K562 (cell line): ENCODE results near the gene ARHGAP33. TPM values are rescaled to one million over a fixed set of nuclear protein-coding genes. Genes with fewer than 3 reads are reported as not detected.

Experiments used
- ATAC-seq: fragments of 200-7000 bp; cut with Tn5 transposase; 3 replicates; pipeline ENCODE4 v1.9.1; 2020; ENCODE audit warnings: moderate library complexity
- BruUV-seq: library from RNA; stranded (reverse); fragments of 400-500 nt; replicated peaks from 2 replicates; lab custom pipeline; 2021; lab: Mats Ljungman, UMichigan
- CTCF ChIA-PET: fragments of 300-600 bp; formaldehyde crosslinking; extraction: SDS; loops from one replicate; lab custom pipeline; 2021; ENCODE audit warnings: low intra/inter-chr PET ratio; lab: Yijun Ruan, JAX
- POLR2A ChIA-PET: fragments of 300-600, 350-650 bp; sonication (Branson Sonifier 250); formaldehyde crosslinking; extraction: SDS; loops from one replicate; lab custom pipeline; 2021; ENCODE audit warnings: antibody characterized with exemption, inconsistent platforms; lab: Yijun Ruan, JAX
- DNase-seq, 4 experiments: peaks; one replicate each; pipeline versions ENCODE4 v3.0.0 to v3.0.0-alpha.2; 2011 to 2018; ENCODE audit warnings: low spot score in 3 of 4, mixed read lengths in 3 of 4; ENCODE audit errors: extremely low read depth in 1 of 4
- FAIRE-seq: peaks from 2 replicates; lab custom pipeline; 2011; peaks lifted over from hg19 to GRCh38; lab: Jason Lieb, UNC
- H2AFZ ChIP-seq: 2 replicates; pipeline ENCODE4 v1.6.0; 2011; ENCODE audit warnings: low read depth, low read length, control low read depth, inconsistent platforms
- H3K27ac ChIP-seq: fragments of 200-600 bp; 3 replicates; pipeline ENCODE4 v1.8.0; 2011; ENCODE audit warnings: low read depth, mild to moderate bottlenecking, control low read depth, inconsistent platforms, low read length, moderate library complexity, mixed read lengths; ENCODE audit errors: extremely low read depth
- H3K27me3 ChIP-seq, 2 experiments: fragments of 300-600 bp in 1 of 2; 2 replicates in 1 of 2; 3 replicates in 1 of 2; pipeline versions ENCODE4 v1.6.0 to v1.8.0; 2011; ENCODE audit warnings: inconsistent platforms in 2 of 2, low read length in 2 of 2, mild to moderate bottlenecking in 1 of 2, mixed read lengths in 1 of 2, moderate library complexity in 1 of 2; ENCODE audit not compliant: control insufficient read depth in 2 of 2, insufficient read depth in 2 of 2
- H3K36me3 ChIP-seq: fragments of 300-600 bp; 3 replicates; pipeline ENCODE4 v1.8.0; 2011; ENCODE audit warnings: mild to moderate bottlenecking, low read length, inconsistent platforms; ENCODE audit not compliant: control insufficient read depth, insufficient read depth
- H3K4me1 ChIP-seq, 2 experiments: fragments of 200-600 bp in 1 of 2; replicated peaks in 1 of 2; 2 replicates in 1 of 2; 3 replicates in 1 of 2; pipeline versions ENCODE4 v1.5.1 to v1.8.0; 2011; ENCODE audit warnings: inconsistent platforms in 2 of 2, low read length in 2 of 2, mild to moderate bottlenecking in 1 of 2, mixed read lengths in 1 of 2, moderate library complexity in 1 of 2; ENCODE audit not compliant: control insufficient read depth in 2 of 2, insufficient read depth in 2 of 2
- H3K4me2 ChIP-seq: 2 replicates; pipeline ENCODE4 v1.6.1; 2011; ENCODE audit warnings: low read length, control low read depth, inconsistent platforms, mixed read lengths; ENCODE audit not compliant: insufficient read depth
- H3K4me3 ChIP-seq: fragments of 200-600 bp; sonication (generic), shearing (Covaris generic); 2 replicates; pipeline ENCODE4 v1.5.1; 2016; ENCODE audit warnings: control low read depth, inconsistent platforms
- H3K79me2 ChIP-seq: fragments of 200-600 bp; 3 replicates; pipeline ENCODE4 v1.8.0; 2011; ENCODE audit warnings: low read length, inconsistent platforms; ENCODE audit not compliant: control insufficient read depth, insufficient read depth
- H3K9ac ChIP-seq, 2 experiments: 2 replicates each; pipeline versions ENCODE4 v1.6.0 to v1.6.1; 2011; ENCODE audit warnings: low read depth in 2 of 2, low read length in 2 of 2, control low read depth in 1 of 2, inconsistent platforms in 1 of 2, mild to moderate bottlenecking in 1 of 2, mixed read lengths in 1 of 2; ENCODE audit not compliant: insufficient read depth in 1 of 2
- H3K9me1 ChIP-seq: one replicate; pipeline ENCODE4 v1.6.0; 2011; ENCODE audit warnings: inconsistent platforms, mild to moderate bottlenecking, low read length, moderate library complexity; ENCODE audit not compliant: control insufficient read depth, insufficient read depth
- H3K9me3 ChIP-seq: replicated peaks from 2 replicates; pipeline ENCODE4 v1.5.1; 2011; ENCODE audit warnings: low read depth, low read length, inconsistent platforms; ENCODE audit not compliant: control insufficient read depth, insufficient read depth
- H4K20me1 ChIP-seq: replicated peaks from 2 replicates; pipeline ENCODE4 v1.6.1; 2011; ENCODE audit warnings: low read length, inconsistent platforms, mixed read lengths; ENCODE audit not compliant: control insufficient read depth, insufficient read depth
- ATF3 ChIP-seq, 2 experiments: fragments of 450-650 bp in 1 of 2; sonication (generic) in 1 of 2; formaldehyde crosslinking in 1 of 2; IDR thresholded peaks in 1 of 2; conservative IDR thresholded peaks in 1 of 2; 2 replicates each; pipeline versions ENCODE4 v1.6.1 to v1.8.1; 2016 to 2023; ENCODE audit warnings: mild to moderate bottlenecking in 2 of 2, moderate library complexity in 2 of 2, inconsistent platforms in 1 of 2, missing genetic modification reagents in 1 of 2
- BCLAF1 ChIP-seq, 2 experiments: fragments of 450-650 bp in 1 of 2; IDR thresholded peaks; 2 replicates each; pipeline ENCODE4 v1.6.1; 2011 to 2017; ENCODE audit warnings: low read depth in 2 of 2, antibody characterized with exemption in 1 of 2, borderline replicate concordance in 1 of 2, low read length in 1 of 2, mild to moderate bottlenecking in 1 of 2, mixed read lengths in 1 of 2; ENCODE audit not compliant: control insufficient read depth in 1 of 2
- BCOR ChIP-seq: fragments of 450-650 bp; IDR thresholded peaks from 2 replicates; pipeline ENCODE4 v1.6.1; 2016
- E2F6 ChIP-seq, 2 experiments: IDR thresholded peaks; 2 replicates each; pipeline ENCODE4 v1.6.1; 2011; ENCODE audit warnings: borderline replicate concordance in 1 of 2, control low read depth in 1 of 2, low read depth in 1 of 2, low read length in 1 of 2, mild to moderate bottlenecking in 1 of 2, mixed read lengths in 1 of 2, moderate library complexity in 1 of 2; ENCODE audit not compliant: insufficient read depth in 1 of 2, insufficient read length in 1 of 2, poor library complexity in 1 of 2, severe bottlenecking in 1 of 2; ENCODE audit errors: extremely low read depth in 1 of 2
- HDGF ChIP-seq: fragments of 450-650 bp; IDR thresholded peaks from 2 replicates; pipeline ENCODE4 v1.6.1; 2016
- NCOA6 ChIP-seq: fragments of 450-650 bp; IDR thresholded peaks from 2 replicates; pipeline ENCODE4 v1.6.1; 2017; ENCODE audit warnings: mild to moderate bottlenecking
- NFIC ChIP-seq: fragments of 450-650 bp; IDR thresholded peaks from 2 replicates; pipeline ENCODE4 v1.6.1; 2017; ENCODE audit warnings: mild to moderate bottlenecking, inconsistent platforms
- SIN3B ChIP-seq: fragments of 450-650 bp; IDR thresholded peaks from 2 replicates; pipeline ENCODE4 v1.6.1; 2017; ENCODE audit warnings: low read depth, mild to moderate bottlenecking, moderate library complexity
- TBP ChIP-seq: optimal IDR thresholded peaks from 2 replicates; pipeline ENCODE3; 2011; ENCODE audit warnings: low read depth, low read length, improper control_type of control experiment
- ZBTB2 ChIP-seq: fragments of 450-650 bp; IDR thresholded peaks from 2 replicates; pipeline ENCODE4 v1.6.1; 2016; ENCODE audit warnings: antibody characterized with exemption
- ZNF133 ChIP-seq: fragments of 250-450 bp; sonication (Bioruptor Pico); IDR thresholded peaks from 2 replicates; pipeline ENCODE4 v1.4.0; 2020; ENCODE audit warnings: mild to moderate bottlenecking
- ZNF511 ChIP-seq: sonication (generic); formaldehyde crosslinking; IDR thresholded peaks from 2 replicates; pipeline ENCODE4 v1.8.0; 2022; ENCODE audit warnings: mild to moderate bottlenecking, missing genetic modification reagents
- WGBS: fragments of 100-300 bp; shearing (Covaris generic); methylation state at CpG from one replicate; pipeline ENCODE4 v1.1.6; 2016; ENCODE audit warnings: low coverage, mixed read lengths; ENCODE audit not compliant: insufficient coverage; ENCODE audit errors: missing lambda C conversion rate; 5-methylcytosine and 5-hydroxymethylcytosine counted together
- in situ Hi-C: fragments of 300-500 bp; cut with MboI; formaldehyde crosslinking; loops from 4 replicates; pipeline ENCODE4 v1.15.0; 2018; ENCODE audit warnings: inconsistent platforms, mixed read lengths
- intact Hi-C: fragments of 100-400 bp; cut with micrococcal nuclease; formaldehyde crosslinking; loops from 2 replicates; pipeline ENCODE4 v1.14.2; 2022
- polyA plus RNA-seq, 8 experiments: library from polyadenylated mRNA; depleted of rRNA in 4 of 8; stranded (reverse) in 5 of 8; unstranded in 3 of 8; fragments of >200 nt; fragmentation: Nextera tagmentation in 2 of 8; fragmentation: Illumina TruSeq in 1 of 8; extraction: Ambion mirVana in 2 of 8; extraction: Trizol in 1 of 8; gene quantifications; 2 replicates each; pipeline versions ENCODE4 v1.2.1 to v1.2.3, GENCODE V29; 2011 to 2014; ENCODE audit warnings: inconsistent platforms in 1 of 8, missing spikeins in 1 of 8
- total RNA-seq, 7 experiments: library from RNA; depleted of rRNA in 6 of 7; stranded (reverse); fragments of >200 nt in 6 of 7; fragmentation: Illumina TruSeq in 2 of 7; extraction: Trizol in 2 of 7; gene quantifications; 2 replicates each; pipeline versions ENCODE4 v1.2.1 to v1.2.3, GENCODE V29; 2011 to 2021; ENCODE audit warnings: low replicate concordance in 1 of 7

ARHGAP33 gene
- total and polyA plus RNA-seq, 9 of the 15 experiments (the other 6 are each of a cell fraction or from before 2014, with no cell fraction given): 0.06 to 26.6 (median 1.6) TPM; not detected in 1

- in situ Hi-C loops (no loop called here), intact Hi-C loops (loop anchor here (10.0 kb wide), 1 partner anchor 96 kb away; the partner anchor contains the start of genes COX6B1 and ETV2)
- no peaks in the 10 kb centered on the region for H3K27me3 ChIP-seq
- no peaks in the 10 kb centered on the region for H4K20me1 ChIP-seq
- DNase-seq (peak; percentile 92 to 99 (median 96)), FAIRE-seq (peak; percentile 92), ATAC-seq (peak; percentile 90)
- ChIA-PET POLR2A (interaction anchor here (0.6 to 2.7 kb wide), 16 partner anchors 9 to 343 kb away, joined by 3 to 19 read pairs (median 3); partner anchors contain the start of genes PROSER3 and ZBTB32), CTCF (interaction anchor here (1.2 kb wide), 1 partner anchor 47 kb away, joined by 7 read pairs; no protein-coding TSS in a partner anchor)
- peak overlapping the region; percentile 65 for H3K4me3 ChIP-seq
- H3K9me3 ChIP-seq: no peaks in the 10 kb centered on the region
- H3K79me2 ChIP-seq: peaks cover under 1% of the 10 kb centered on the region; the same call in 2 of the 3 replicates
- peak overlapping the region; percentile 85 for H3K27ac ChIP-seq
- no peaks in the 10 kb centered on the region for H3K9me1 ChIP-seq
- under 1% methylated on average over 60 of the region's 63 CpGs for WGBS
- peak overlapping the region; percentile 63 to 92 for H3K9ac ChIP-seq
- H2AFZ ChIP-seq: peak overlapping the region; percentile 98
- peak overlapping the region; percentile 94 for H3K4me2 ChIP-seq
- H3K4me1 ChIP-seq: peaks cover 24 to 53% of the 10 kb centered on the region in 2 experiments; a peak in 4 of 5 replicates
- no TSS peak for BruUV-seq
- H3K36me3 ChIP-seq: peaks cover 55% of the 10 kb centered on the region; the same call in 2 of the 3 replicates
- TF ChIP-seq BCOR: 0 out of 2 replicates have a peak, but pooled peaks have one; percentile 39
- peak; percentile 88 for TF ChIP-seq HDGF
- no peak for TF ChIP-seq ZNF133 (CRISPR knock-in tag)
- peak; percentile 73 for TF ChIP-seq NFIC
- no peak for TF ChIP-seq BCLAF1 (IDR thresholded peaks at IDR 0.05; ENCODE audit: borderline replicate concordance in 1 of 2, control insufficient read depth in 1 of 2, low read depth in 2 of 2, low read length in 1 of 2)
- peak; percentile 43; the same call in 1 of the 2 replicates for TF ChIP-seq ATF3 (IDR thresholded peaks at IDR 0.05)
- TF ChIP-seq ATF3 (CRISPR knock-in tag; conservative IDR thresholded peaks at IDR 0.05): no peak
- peak; percentile 94 for TF ChIP-seq TBP
- no peak for TF ChIP-seq SIN3B
- 0 out of 2 replicates have a peak, but pooled peaks have one; percentile 48 for TF ChIP-seq ZNF511 (CRISPR knock-in tag)
- 0 out of 2 replicates have a peak, but pooled peaks have one; percentile 9 for TF ChIP-seq ZBTB2
- no peak for TF ChIP-seq NCOA6
- peak; percentile 58 to 64 for TF ChIP-seq E2F6 (IDR thresholded peaks at IDR 0.05; ENCODE audit: borderline replicate concordance in 1 of 2, extremely low read depth in 1 of 2, insufficient read depth in 1 of 2, insufficient read length in 1 of 2, low read depth in 1 of 2, low read length in 1 of 2, poor library complexity in 1 of 2, severe bottlenecking in 1 of 2)
Measured at GRCh38 chr19:35740423-35741202, 34.8 kb upstream of the ARHGAP33 start.
